HepG2 (cell line): ENCODE data around the gene CIAO3. TPM values are rescaled to one million over a fixed set of nuclear protein-coding genes. Genes with fewer than 3 reads are reported as not detected.

Experiments used
- HDAC6 ChIP-seq: fragments of 200-600 bp; sonication (generic); IDR thresholded peaks from 2 replicates; pipeline ENCODE4 v1.7.0; 2017; ENCODE audit warnings: mild to moderate bottlenecking, antibody characterized with exemption, low read length, low read depth
- KLF6 ChIP-seq: IDR thresholded peaks from 2 replicates; pipeline ENCODE4 v1.8.0; 2016; ENCODE audit warnings: missing biosample characterization, missing genetic modification reagents
- MYNN ChIP-seq: sonication (generic); formaldehyde crosslinking; IDR thresholded peaks from 2 replicates; pipeline ENCODE4 v1.4.0; 2020; ENCODE audit warnings: mild to moderate bottlenecking, low read depth, missing genetic modification reagents
- PAX8 ChIP-seq: sonication (generic); formaldehyde crosslinking; IDR thresholded peaks from 2 replicates; pipeline ENCODE4 v1.8.0; 2022; ENCODE audit warnings: mild to moderate bottlenecking, missing genetic modification reagents, borderline replicate concordance
- RAD51 ChIP-seq: fragments of 450-650 bp; IDR thresholded peaks from 2 replicates; pipeline ENCODE4 v1.6.1; 2016; ENCODE audit warnings: borderline replicate concordance
- SATB2 ChIP-seq: sonication (generic); formaldehyde crosslinking; IDR thresholded peaks from 2 replicates; pipeline ENCODE4 v1.5.0; 2020; ENCODE audit warnings: missing genetic modification reagents
- TMF1 ChIP-seq: sonication (generic); formaldehyde crosslinking; IDR thresholded peaks from 2 replicates; pipeline ENCODE4 v1.8.1; 2022; ENCODE audit warnings: low read depth, missing genetic modification reagents
- TRAFD1 ChIP-seq: sonication (generic); formaldehyde crosslinking; IDR thresholded peaks from 2 replicates; pipeline ENCODE4 v1.5.1; 2020; ENCODE audit warnings: missing genetic modification reagents, mild to moderate bottlenecking, borderline replicate concordance
- ZC3H4 ChIP-seq: sonication (generic); formaldehyde crosslinking; IDR thresholded peaks from 2 replicates; pipeline ENCODE4 v1.4.0; 2020; ENCODE audit warnings: missing genetic modification reagents, borderline replicate concordance
- ZNF407 ChIP-seq: sonication (generic); formaldehyde crosslinking; IDR thresholded peaks from one replicate; pipeline ENCODE4 v1.5.1; 2020; ENCODE audit warnings: mild to moderate bottlenecking, missing genetic modification reagents; ENCODE audit errors: not compliant biosample characterization
- ZNF468 ChIP-seq: sonication (generic); formaldehyde crosslinking; IDR thresholded peaks from 2 replicates; pipeline ENCODE4 v1.8.0; 2022; ENCODE audit warnings: mild to moderate bottlenecking, moderate library complexity, missing genetic modification reagents
- ZNF761 ChIP-seq: sonication (generic); formaldehyde crosslinking; conservative IDR thresholded peaks from 2 replicates; pipeline ENCODE4 v1.4.0; 2020; ENCODE audit warnings: mild to moderate bottlenecking, missing genetic modification reagents
- ZNF839 ChIP-seq: sonication (generic); formaldehyde crosslinking; IDR thresholded peaks from 2 replicates; pipeline ENCODE4 v1.4.0; 2020; ENCODE audit warnings: missing genetic modification reagents, mild to moderate bottlenecking, borderline replicate concordance
- ZXDC ChIP-seq: sonication (generic); formaldehyde crosslinking; IDR thresholded peaks from 2 replicates; pipeline ENCODE4 v1.5.0; 2020; ENCODE audit warnings: mild to moderate bottlenecking, missing genetic modification reagents
- polyA plus RNA-seq, 8 experiments: library from polyadenylated mRNA; depleted of rRNA in 3 of 8; stranded (reverse) in 7 of 8; unstranded in 1 of 8; fragments of >200 nt; fragmentation: Illumina TruSeq in 4 of 8; extraction: Trizol in 4 of 8; gene quantifications; 2 replicates each; pipeline versions ENCODE4 v1.2.1 to v1.2.3, GENCODE V29; 2011 to 2016; ENCODE audit warnings: low read depth in 4 of 8, missing spikeins in 1 of 8, mixed read lengths in 1 of 8; ENCODE audit not compliant: insufficient read depth in 1 of 8
- total RNA-seq, 5 experiments: library from RNA; depleted of rRNA; stranded (reverse); fragments of >200 nt; fragmentation: Illumina TruSeq; extraction: Trizol; gene quantifications; 2 replicates each; pipeline ENCODE4 v1.2.3, GENCODE V29; 2016; ENCODE audit warnings: low read depth in 1 of 5

CIAO3 gene
- total and polyA plus RNA-seq, 2 of the 13 experiments (the other 11 are each of a cell fraction or from before 2014, with no cell fraction given) = 21.7 to 25.0 TPM

GRCh38 chr16:700684-701584 lies 39.9 kb downstream of the CIAO3 start (continued):
- no peak for TF ChIP-seq ZXDC (CRISPR knock-in tag)
- no peak for TF ChIP-seq ZNF839 (CRISPR knock-in tag)
- TF ChIP-seq ZNF761 (CRISPR knock-in tag) = peak; percentile 75; the same call in 1 of the 2 replicates
- TF ChIP-seq ZC3H4 = no peak
- TF ChIP-seq ZNF407 (CRISPR knock-in tag) = no peak
- no peak for TF ChIP-seq MYNN
- TF ChIP-seq TRAFD1 = no peak
- TF ChIP-seq HDAC6 = no peak
- TF ChIP-seq ZNF468 (CRISPR knock-in tag) = no peak
- peak; percentile 80; the same call in 1 of the 2 replicates for TF ChIP-seq SATB2 (CRISPR knock-in tag)
- TF ChIP-seq TMF1 = peak; percentile 93
- TF ChIP-seq RAD51 = no peak
- TF ChIP-seq KLF6 (CRISPR knock-in tag) = peak; percentile 97
- TF ChIP-seq PAX8 (CRISPR knock-in tag) = no peak
